ENCODE data around the gene FBN1. TPM values are rescaled to one million over a fixed set of nuclear protein-coding genes. Genes with fewer than 3 reads are reported as not detected.

The FBN1 gene
- total RNA-seq, 1 donor from 2014 or later: 78.8 TPM

DNA sequence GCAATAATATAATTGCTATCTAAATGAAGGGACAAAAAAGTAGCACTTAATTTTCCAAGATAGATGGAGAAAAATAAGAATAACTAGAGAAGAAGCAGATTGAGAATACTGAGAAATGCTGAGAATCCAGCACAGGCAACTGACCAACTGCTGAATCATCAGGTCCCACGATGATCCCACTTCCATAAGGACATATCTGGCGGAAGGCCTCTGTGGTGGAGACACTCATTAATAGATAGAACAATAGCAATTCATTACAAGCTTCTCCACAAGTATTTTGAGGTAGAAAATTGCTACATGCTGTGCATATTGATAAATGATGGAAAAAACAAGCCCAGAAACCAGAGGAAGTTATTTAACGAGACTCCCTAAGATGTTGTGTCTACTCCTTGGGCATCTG lies 208.3 kb downstream of the FBN1 start:
- peaks cover 10% of the 10 kb centered on the region for H3K36me3 ChIP-seq
- no peak overlapping the region for H2AFZ ChIP-seq (replicated peaks)
- TF ChIP-seq, protein P1, sequence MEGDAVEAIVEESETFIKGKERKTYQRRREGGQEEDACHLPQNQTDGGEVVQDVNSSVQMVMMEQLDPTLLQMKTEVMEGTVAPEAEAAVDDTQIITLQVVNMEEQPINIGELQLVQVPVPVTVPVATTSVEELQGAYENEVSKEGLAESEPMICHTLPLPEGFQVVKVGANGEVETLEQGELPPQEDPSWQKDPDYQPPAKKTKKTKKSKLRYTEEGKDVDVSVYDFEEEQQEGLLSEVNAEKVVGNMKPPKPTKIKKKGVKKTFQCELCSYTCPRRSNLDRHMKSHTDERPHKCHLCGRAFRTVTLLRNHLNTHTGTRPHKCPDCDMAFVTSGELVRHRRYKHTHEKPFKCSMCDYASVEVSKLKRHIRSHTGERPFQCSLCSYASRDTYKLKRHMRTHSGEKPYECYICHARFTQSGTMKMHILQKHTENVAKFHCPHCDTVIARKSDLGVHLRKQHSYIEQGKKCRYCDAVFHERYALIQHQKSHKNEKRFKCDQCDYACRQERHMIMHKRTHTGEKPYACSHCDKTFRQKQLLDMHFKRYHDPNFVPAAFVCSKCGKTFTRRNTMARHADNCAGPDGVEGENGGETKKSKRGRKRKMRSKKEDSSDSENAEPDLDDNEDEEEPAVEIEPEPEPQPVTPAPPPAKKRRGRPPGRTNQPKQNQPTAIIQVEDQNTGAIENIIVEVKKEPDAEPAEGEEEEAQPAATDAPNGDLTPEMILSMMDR (IDR thresholded peaks at IDR 0.05): no peak
- TF ChIP-seq EZH2phosphoT487 (IDR thresholded peaks at IDR 0.05): no peak
- no peak for TF ChIP-seq EZH2 (IDR thresholded peaks at IDR 0.05)
- no peak for DNase-seq (ENCODE audit: low spot score)
- H3K27ac ChIP-seq: no peak overlapping the region
- no peaks in the 10 kb centered on the region for H3K27me3 ChIP-seq
- no peaks in the 10 kb centered on the region for H3K79me2 ChIP-seq (ENCODE audit: low read depth)
- peaks cover 17% of the 10 kb centered on the region for H3K4me1 ChIP-seq
- Mint-ChIP-seq H3K4me1 (peaks cover 15% of the 10 kb centered on the region), H3K36me3 (peaks cover 14% of the 10 kb centered on the region), H3K27me3 (ENCODE audit: insufficient read depth, low read depth) (no peaks in the 10 kb centered on the region), H3K27ac (no peak overlapping the region), H3K9me3 (no peaks in the 10 kb centered on the region), H3K4me3 (no peak overlapping the region)
- no peaks in the 10 kb centered on the region for H3K9me3 ChIP-seq (ENCODE audit: low read depth)
- peaks cover 3% of the 10 kb centered on the region for H4K20me1 ChIP-seq (ENCODE audit: low read depth)
- no peak overlapping the region for H3K4me3 ChIP-seq
- H3K4me2 ChIP-seq: no peak overlapping the region
- H3K9ac ChIP-seq: no peak overlapping the region
- peaks cover 18% of the 10 kb centered on the region for H3F3A ChIP-seq (ENCODE audit: low read depth)

DNA sequence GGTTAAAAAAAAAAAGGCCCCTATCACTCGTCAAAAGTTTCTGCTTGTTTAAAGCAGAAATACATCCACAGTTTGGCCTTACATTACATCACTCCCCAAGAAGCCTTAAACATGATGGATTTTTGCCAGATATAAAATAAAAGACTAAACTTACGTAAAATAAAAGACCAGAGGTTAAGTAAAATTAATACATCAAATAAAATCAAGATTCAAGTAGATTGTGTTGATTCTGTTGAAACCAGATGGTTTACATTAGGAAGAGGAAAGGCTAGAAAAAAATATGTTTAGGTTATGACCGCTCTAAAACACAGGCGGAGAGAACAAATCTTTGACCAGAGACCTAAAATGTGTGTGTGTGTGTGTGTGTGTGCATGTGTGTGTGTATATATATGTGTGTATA lies 210.2 kb downstream of the FBN1 start:
- H3K27me3 Mint-ChIP-seq (ENCODE audit: insufficient read depth, low read depth): no peaks in the 10 kb centered on the region
- peaks cover 19% of the 10 kb centered on the region for H3K36me3 Mint-ChIP-seq
- H3K4me3 ChIP-seq: no peak overlapping the region
- H3K4me1 Mint-ChIP-seq: peaks cover 9% of the 10 kb centered on the region
- H3K4me2 ChIP-seq: no peak overlapping the region
- peaks cover 3% of the 10 kb centered on the region for H4K20me1 ChIP-seq (ENCODE audit: low read depth)
- no peaks in the 10 kb centered on the region for H3K9me3 Mint-ChIP-seq
- TF ChIP-seq EZH2 (IDR thresholded peaks at IDR 0.05): no peak
- no peak for TF ChIP-seq EZH2phosphoT487 (IDR thresholded peaks at IDR 0.05)
- TF ChIP-seq, protein P1 (IDR thresholded peaks at IDR 0.05): no peak
- no peak for DNase-seq (ENCODE audit: low spot score)
- H2AFZ ChIP-seq (replicated peaks): no peak overlapping the region
- H3K4me1 ChIP-seq: peaks cover 11% of the 10 kb centered on the region
- no peak overlapping the region for H3K27ac Mint-ChIP-seq
- H3K27ac ChIP-seq: no peak overlapping the region
- H3K4me3 Mint-ChIP-seq: no peak overlapping the region
- no peak overlapping the region for H3K9ac ChIP-seq
- peaks cover 9% of the 10 kb centered on the region for H3F3A ChIP-seq (ENCODE audit: low read depth)
- no peaks in the 10 kb centered on the region for H3K27me3 ChIP-seq
- no peaks in the 10 kb centered on the region for H3K79me2 ChIP-seq (ENCODE audit: low read depth)
- no peaks in the 10 kb centered on the region for H3K9me3 ChIP-seq (ENCODE audit: low read depth)
- peaks cover 3% of the 10 kb centered on the region for H3K36me3 ChIP-seq

GRCh38 chr15:48433226-48433886 lies 212.2 kb downstream of the FBN1 start:
- H3K27me3 ChIP-seq: no peaks in the 10 kb centered on the region
- no peak for DNase-seq (ENCODE audit: low spot score)
- no peaks in the 10 kb centered on the region for H3K79me2 ChIP-seq (ENCODE audit: low read depth)
- H3K4me3 ChIP-seq: no peak overlapping the region
- no peak overlapping the region for H2AFZ ChIP-seq (replicated peaks)
- Mint-ChIP-seq H3K9me3 (no peaks in the 10 kb centered on the region), H3K27ac (no peak overlapping the region), H3K4me3 (no peak overlapping the region), H3K36me3 (peaks cover 18% of the 10 kb centered on the region), H3K27me3 (ENCODE audit: insufficient read depth, low read depth) (no peaks in the 10 kb centered on the region), H3K4me1 (no peaks in the 10 kb centered on the region)
- TF ChIP-seq, protein P1 (IDR thresholded peaks at IDR 0.05): no peak
- TF ChIP-seq EZH2 (IDR thresholded peaks at IDR 0.05) (no peak), EZH2phosphoT487 (IDR thresholded peaks at IDR 0.05) (no peak)
- no peak overlapping the region for H3K4me2 ChIP-seq
- H3K27ac ChIP-seq: no peak overlapping the region
- no peaks in the 10 kb centered on the region for H3K9me3 ChIP-seq (ENCODE audit: low read depth)
- no peaks in the 10 kb centered on the region for H3F3A ChIP-seq (ENCODE audit: low read depth)
- peaks cover 3% of the 10 kb centered on the region for H3K36me3 ChIP-seq
- no peaks in the 10 kb centered on the region for H4K20me1 ChIP-seq (ENCODE audit: low read depth)
- no peaks in the 10 kb centered on the region for H3K4me1 ChIP-seq
- H3K9ac ChIP-seq: no peak overlapping the region

All from neural progenitor cell (in vitro differentiated cells).